ENCODE results near the gene EHD1.

Gene EHD1

DNA sequence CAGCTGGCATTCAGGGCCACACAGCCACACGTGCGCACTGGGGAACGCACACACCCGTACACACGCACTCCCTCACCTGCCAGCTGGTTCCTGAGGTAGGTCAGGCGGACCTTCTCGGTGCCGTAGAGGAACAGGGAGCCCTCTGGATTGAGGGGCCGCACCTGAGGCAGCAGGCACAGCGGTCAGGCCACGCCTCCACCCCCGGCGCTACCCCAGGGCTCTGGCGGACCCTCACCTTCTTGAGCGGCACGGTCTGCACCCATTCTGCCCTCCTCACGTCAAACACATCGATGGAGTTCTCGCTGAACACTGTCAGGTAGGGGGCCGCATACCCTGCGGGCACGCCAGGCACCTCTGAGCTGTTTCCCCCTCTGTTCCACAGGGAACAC is 51.0 kb downstream of the EHD1 start:
- Histone ChIP-seq H3K9me2 (replicated peaks; ENCODE audit: insufficient read depth, low read length) (no peaks in the 10 kb centered on the region), H3K36me3 (ENCODE audit: low read length) (no peaks in the 10 kb centered on the region), H3K4me2 (ENCODE audit: low read depth, low read length, poor library complexity, severe bottlenecking) (no peak overlapping the region), H3K9ac (ENCODE audit: low read length) (no peak overlapping the region), H3K9me3 (ENCODE audit: insufficient read depth, low read length) (no peaks in the 10 kb centered on the region), H2AFZ (ENCODE audit: low read depth, low read length, severe bottlenecking) (no peak overlapping the region), H3K27ac (ENCODE audit: low read depth, low read length) (no peak overlapping the region), H3K79me2 (ENCODE audit: insufficient read depth, low read length) (no peaks in the 10 kb centered on the region), H4K20me1 (ENCODE audit: low read depth, low read length) (no peaks in the 10 kb centered on the region), H3K27me3 (ENCODE audit: low read length) (no peaks in the 10 kb centered on the region), H3K4me3 (ENCODE audit: insufficient read depth, low read length, poor library complexity, severe bottlenecking) (no peak overlapping the region), H3F3A (ENCODE audit: insufficient read depth) (no peaks in the 10 kb centered on the region)
- TF ChIP-seq, protein P1, sequence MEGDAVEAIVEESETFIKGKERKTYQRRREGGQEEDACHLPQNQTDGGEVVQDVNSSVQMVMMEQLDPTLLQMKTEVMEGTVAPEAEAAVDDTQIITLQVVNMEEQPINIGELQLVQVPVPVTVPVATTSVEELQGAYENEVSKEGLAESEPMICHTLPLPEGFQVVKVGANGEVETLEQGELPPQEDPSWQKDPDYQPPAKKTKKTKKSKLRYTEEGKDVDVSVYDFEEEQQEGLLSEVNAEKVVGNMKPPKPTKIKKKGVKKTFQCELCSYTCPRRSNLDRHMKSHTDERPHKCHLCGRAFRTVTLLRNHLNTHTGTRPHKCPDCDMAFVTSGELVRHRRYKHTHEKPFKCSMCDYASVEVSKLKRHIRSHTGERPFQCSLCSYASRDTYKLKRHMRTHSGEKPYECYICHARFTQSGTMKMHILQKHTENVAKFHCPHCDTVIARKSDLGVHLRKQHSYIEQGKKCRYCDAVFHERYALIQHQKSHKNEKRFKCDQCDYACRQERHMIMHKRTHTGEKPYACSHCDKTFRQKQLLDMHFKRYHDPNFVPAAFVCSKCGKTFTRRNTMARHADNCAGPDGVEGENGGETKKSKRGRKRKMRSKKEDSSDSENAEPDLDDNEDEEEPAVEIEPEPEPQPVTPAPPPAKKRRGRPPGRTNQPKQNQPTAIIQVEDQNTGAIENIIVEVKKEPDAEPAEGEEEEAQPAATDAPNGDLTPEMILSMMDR (IDR thresholded peaks at IDR 0.05; ENCODE audit: insufficient read depth, low read length, poor library complexity, severe bottlenecking): no peak
- no peak for TF ChIP-seq EZH2phosphoT487 (conservative IDR thresholded peaks at IDR 0.05; ENCODE audit: low read length)

DNA sequence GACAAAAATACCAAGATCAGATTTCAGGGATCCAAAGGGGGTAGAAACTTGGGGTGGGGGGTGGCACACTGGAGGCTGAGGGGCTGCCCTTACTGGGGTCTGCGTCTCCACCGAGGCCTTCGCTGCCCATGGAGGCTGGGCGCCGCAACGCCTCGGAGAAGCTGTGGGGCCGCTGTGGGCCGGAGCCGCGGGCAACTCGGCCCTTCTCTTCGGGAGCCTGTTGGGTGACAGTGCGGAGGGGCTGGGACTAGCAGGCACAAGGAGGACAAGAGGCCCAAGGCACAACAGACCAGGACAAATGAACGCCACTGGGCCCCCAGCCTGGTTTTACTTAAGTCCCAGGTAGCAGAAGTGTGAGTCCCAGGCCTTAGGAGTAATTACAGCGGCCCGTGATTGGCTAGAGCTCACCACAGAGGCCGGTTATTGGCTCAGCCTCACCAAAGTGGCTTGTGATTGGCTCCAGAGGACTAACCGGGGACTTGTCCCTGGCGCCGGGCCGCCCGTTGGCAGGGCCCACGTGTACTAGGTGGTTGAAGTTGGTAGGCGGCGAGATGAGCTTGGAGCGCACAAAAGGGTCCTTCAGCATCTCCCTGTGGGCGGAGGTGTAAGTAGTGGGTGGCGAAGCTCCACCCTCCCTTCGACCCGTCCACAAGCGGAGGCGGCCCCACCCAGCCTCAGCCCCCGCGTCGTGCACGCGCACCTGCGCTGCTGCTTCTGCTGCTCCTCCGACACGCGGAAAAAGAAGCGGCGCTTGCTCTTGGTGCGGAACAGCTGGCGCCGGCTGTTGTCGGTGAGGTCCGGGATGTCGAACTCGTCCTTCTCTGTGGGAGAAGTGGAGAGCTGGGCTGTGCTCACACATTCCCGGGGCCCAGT is 51.6 kb downstream of the EHD1 start:
- TF ChIP-seq, protein P1 (IDR thresholded peaks at IDR 0.05; ENCODE audit: insufficient read depth, low read length, poor library complexity, severe bottlenecking): no peak
- TF ChIP-seq EZH2phosphoT487 (conservative IDR thresholded peaks at IDR 0.05; ENCODE audit: low read length): no peak
- Histone ChIP-seq H3K36me3 (ENCODE audit: low read length) (no peaks in the 10 kb centered on the region), H3K9ac (ENCODE audit: low read length) (no peak overlapping the region), H3K27ac (ENCODE audit: low read depth, low read length) (no peak overlapping the region), H2AFZ (ENCODE audit: low read depth, low read length, severe bottlenecking) (no peak overlapping the region), H3F3A (ENCODE audit: insufficient read depth) (no peaks in the 10 kb centered on the region), H3K27me3 (ENCODE audit: low read length) (no peaks in the 10 kb centered on the region), H3K4me3 (ENCODE audit: insufficient read depth, low read length, poor library complexity, severe bottlenecking) (no peak overlapping the region), H3K4me2 (ENCODE audit: low read depth, low read length, poor library complexity, severe bottlenecking) (no peak overlapping the region), H3K9me2 (replicated peaks; ENCODE audit: insufficient read depth, low read length) (no peaks in the 10 kb centered on the region), H3K9me3 (ENCODE audit: insufficient read depth, low read length) (no peaks in the 10 kb centered on the region), H4K20me1 (ENCODE audit: low read depth, low read length) (no peaks in the 10 kb centered on the region), H3K79me2 (ENCODE audit: insufficient read depth, low read length) (no peaks in the 10 kb centered on the region)

DNA sequence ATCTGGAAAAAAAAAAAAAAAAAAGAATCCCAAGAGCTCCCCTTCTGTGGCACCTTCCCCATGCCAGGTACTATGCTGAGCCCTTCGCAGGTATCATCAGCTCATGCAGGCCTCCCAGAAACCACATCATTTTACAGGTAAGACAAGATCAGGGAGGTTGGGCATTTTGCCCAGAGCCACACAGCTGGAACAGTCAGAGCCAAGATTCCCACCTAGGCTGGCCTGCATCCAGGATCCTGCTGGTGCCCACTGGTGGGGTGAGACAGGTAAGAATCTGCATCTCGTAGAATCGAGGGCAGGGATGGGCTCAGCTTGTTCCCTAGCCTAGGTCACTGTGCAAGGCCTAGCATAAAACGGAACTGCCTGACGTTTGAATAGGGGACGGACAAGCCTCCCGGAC is 52.4 kb downstream of the EHD1 start:
- no peaks in the 10 kb centered on the region for H3K9me2 ChIP-seq (replicated peaks; ENCODE audit: insufficient read depth, low read length)
- no peaks in the 10 kb centered on the region for H4K20me1 ChIP-seq (ENCODE audit: low read depth, low read length)
- H3K4me3 ChIP-seq (ENCODE audit: insufficient read depth, low read length, poor library complexity, severe bottlenecking): no peak overlapping the region
- no peak for TF ChIP-seq EZH2phosphoT487 (conservative IDR thresholded peaks at IDR 0.05; ENCODE audit: low read length)
- TF ChIP-seq, protein P1 (IDR thresholded peaks at IDR 0.05; ENCODE audit: insufficient read depth, low read length, poor library complexity, severe bottlenecking): no peak
- H3K27ac ChIP-seq (ENCODE audit: low read depth, low read length): no peak overlapping the region
- H3K9me3 ChIP-seq (ENCODE audit: insufficient read depth, low read length): no peaks in the 10 kb centered on the region
- H3K27me3 ChIP-seq (ENCODE audit: low read length): no peaks in the 10 kb centered on the region
- no peaks in the 10 kb centered on the region for H3F3A ChIP-seq (ENCODE audit: insufficient read depth)
- H3K79me2 ChIP-seq (ENCODE audit: insufficient read depth, low read length): no peaks in the 10 kb centered on the region
- H3K9ac ChIP-seq (ENCODE audit: low read length): no peak overlapping the region
- H3K36me3 ChIP-seq (ENCODE audit: low read length): no peaks in the 10 kb centered on the region
- H2AFZ ChIP-seq (ENCODE audit: low read depth, low read length, severe bottlenecking): no peak overlapping the region
- H3K4me2 ChIP-seq (ENCODE audit: low read depth, low read length, poor library complexity, severe bottlenecking): no peak overlapping the region

Measured in SU-DHL-6 (cell line).